ENCODE data around the gene RASGRP3. TPM values are rescaled to one million over a fixed set of nuclear protein-coding genes. Genes with fewer than 3 reads are reported as not detected.

The RASGRP3 gene
- total and polyA plus RNA-seq, 2 of the 13 experiments (the other 11 are each of a cell fraction or from before 2014, with no cell fraction given), result 0.01 TPM; not detected in 1

- no peaks in the 10 kb centered on the region for H3K9me3 ChIP-seq (ENCODE audit: low read length)
- no peak overlapping the region for H3K9ac ChIP-seq (ENCODE audit: insufficient read depth, low read depth, low read length)
- in situ Hi-C loops (cut with HindIII; ENCODE audit: extremely low pct_ligation_motif_present, low pct_unique_long_range_greater_than_20kb), result loop anchor here (25.0 kb wide), 1 partner anchor 824 kb away; no protein-coding TSS in a partner anchor
- no peak overlapping the region for H3K4me3 ChIP-seq (replicated peaks in 1 of 3; ENCODE audit: insufficient read depth in 1 of 3, low read depth in 2 of 3, low read length in 3 of 3)
- no peak overlapping the region for H3K27ac ChIP-seq (ENCODE audit: extremely low read length, insufficient read depth, low read length)
- no TSS peak for BruUV-seq (replicated peaks)
- H3K4me1 ChIP-seq (ENCODE audit: insufficient read depth, low read length), result no peaks in the 10 kb centered on the region
- DNase-seq (ENCODE audit: low spot score), result no peak
- peaks cover 12 to 66% of the 10 kb centered on the region in 2 experiments for H3K36me3 ChIP-seq (replicated peaks in 1 of 2; ENCODE audit: control insufficient read depth in 1 of 2, insufficient read depth in 2 of 2, low read length in 2 of 2)
- ChIA-PET POLR2A (no interaction called here), CTCF (ENCODE audit: low intra/inter-chr PET ratio, low total read pairs) (no interaction called here)
- intact Hi-C loops (cut with micrococcal nuclease; ENCODE audit: unreplicated experiment), result no loop called here
- H2AFZ ChIP-seq (ENCODE audit: low read length), result no peak overlapping the region
- H3K27me3 ChIP-seq (ENCODE audit: control insufficient read depth in 1 of 2, insufficient read depth in 2 of 2, low read length in 2 of 2), result no peaks in the 10 kb centered on the region
- FAIRE-seq, result no peak
- no peaks in the 10 kb centered on the region for H3K79me2 ChIP-seq (ENCODE audit: insufficient read depth, low read length)
- no peak for TF ChIP-seq HCFC1 (IDR thresholded peaks at IDR 0.05; ENCODE audit: low read depth, low read length)
- TF ChIP-seq ZBTB10 (CRISPR knock-in tag; IDR thresholded peaks at IDR 0.05; ENCODE audit: borderline replicate concordance), result no peak
- TF ChIP-seq TEAD3 (CRISPR knock-in tag; optimal IDR thresholded peaks at IDR 0.05; ENCODE audit: borderline replicate concordance), result no peak
- no peak for TF ChIP-seq ZNF841 (CRISPR knock-in tag; IDR thresholded peaks at IDR 0.05; ENCODE audit: borderline replicate concordance)
- no peak for TF ChIP-seq NR3C1 (CRISPR knock-in tag; IDR thresholded peaks at IDR 0.05)
- TF ChIP-seq SMARCE1 (IDR thresholded peaks at IDR 0.05; ENCODE audit: borderline replicate concordance), result no peak
- TF ChIP-seq ZNF784 (CRISPR knock-in tag; IDR thresholded peaks at IDR 0.05; ENCODE audit: borderline replicate concordance), result no peak
- no peak for TF ChIP-seq MAFG (CRISPR knock-in tag; IDR thresholded peaks at IDR 0.05)
- no peak for TF ChIP-seq ZNF10 (CRISPR knock-in tag; IDR thresholded peaks at IDR 0.05; ENCODE audit: borderline replicate concordance, low read depth)
- TF ChIP-seq CBX1 (IDR thresholded peaks at IDR 0.05; ENCODE audit: low read depth), result no peak
- no peak for TF ChIP-seq ZNF614 (CRISPR knock-in tag; IDR thresholded peaks at IDR 0.05; ENCODE audit: borderline replicate concordance)
- no peak for TF ChIP-seq ELK4 (CRISPR knock-in tag; IDR thresholded peaks at IDR 0.05; ENCODE audit: borderline replicate concordance)
- no peak for TF ChIP-seq ZNF878 (CRISPR knock-in tag; IDR thresholded peaks at IDR 0.05)
- TF ChIP-seq HHEX (CRISPR knock-in tag; IDR thresholded peaks at IDR 0.05), result no peak
- TF ChIP-seq RARG (CRISPR knock-in tag; IDR thresholded peaks at IDR 0.05; ENCODE audit: low read depth), result no peak
- TF ChIP-seq ZNF275 (CRISPR knock-in tag; IDR thresholded peaks at IDR 0.05; ENCODE audit: borderline replicate concordance), result no peak
- WGBS (ENCODE audit: low lambda C conversion rate), result 98% methylated on average over 2 of the region's 2 CpGs
- no peak for ATAC-seq
- H4K20me1 ChIP-seq (ENCODE audit: insufficient read depth, low read length), result no peaks in the 10 kb centered on the region
- H3K4me2 ChIP-seq (ENCODE audit: low read depth, low read length), result no peak overlapping the region
Observed at GRCh38 chr2:33586766-33587165, 110.3 kb downstream of the RASGRP3 start.
